Pancreas (tissue), 10 donors: Measurements from ENCODE around the gene NPLOC4. TPM values are rescaled to one million over a fixed set of nuclear protein-coding genes. Genes with fewer than 3 reads are reported as not detected.
A peak's percentile ranks its signal among the peaks of the same experiment; 100 is the strongest.

ENCODE experiments used
- ATAC-seq, 4 donors: fragments of 200-7000 bp; cut with Tn5 transposase; one replicate each; pipeline versions ENCODE4 v1.8.0 to v1.9.1; 2020; ENCODE audit warnings: mild to moderate bottlenecking in 4 of 4, moderate library complexity in 4 of 4
- DNase-seq, 6 donors: peaks; one replicate each; pipeline ENCODE4 v3.0.0-alpha.2; 2020
- FAIRE-seq: peaks from 2 replicates; lab custom pipeline; 2012; peaks lifted over from hg19 to GRCh38; lab: Jason Lieb, UNC
- H3K27ac ChIP-seq, 4 donors: fragments of 200-600 bp; sonication (generic); 1 replicate in 3 of 4; 2 replicates in 1 of 4; pipeline versions ENCODE4 v1.5.0 to v1.8.0; 2020
- H3K27me3 ChIP-seq, 4 donors: fragments of 200-600 bp; one replicate each; pipeline ENCODE4 v1.8.0; 2021
- H3K36me3 ChIP-seq, 3 donors: fragments of 200-600 bp; sonication (generic) in 1 of 3; one replicate each; pipeline versions ENCODE4 v1.5.0 to v1.8.0; 2020 to 2021
- H3K4me1 ChIP-seq, 3 donors: fragments of 200-600 bp; one replicate each; pipeline ENCODE4 v1.8.0; 2021
- H3K4me3 ChIP-seq, 4 donors: fragments of 200-600 bp; sonication (generic) in 2 of 4; one replicate each; pipeline versions ENCODE4 v1.5.0 to v1.8.0; 2020 to 2021
- H3K9me3 ChIP-seq, 4 donors: fragments of 200-600 bp; one replicate each; pipeline ENCODE4 v1.8.0; 2021
- CTCF ChIP-seq, 4 donors: fragments of 200-600 bp; sonication (generic) in 3 of 4; IDR thresholded peaks; one replicate each; pipeline versions ENCODE4 v1.5.0 to v1.8.0; 2021; ENCODE audit warnings: antibody characterized with exemption in 4 of 4
- WGBS, 2 donors: extraction: QIAGEN DNeasy Blood & Tissue Kit; methylation state at CpG; one replicate each; pipeline ENCODE4 v1.1.7; 2013; 5-methylcytosine and 5-hydroxymethylcytosine counted together
- intact Hi-C, 3 donors: fragments of 100-400 bp; cut with DNase I; formaldehyde crosslinking; loops; one replicate each; pipeline versions ENCODE4 v1.11.1 to v1.14.2; 2022
- polyA plus RNA-seq, 2 donors: library from polyadenylated mRNA; stranded (reverse); fragments of 200-250 nt; gene quantifications; one replicate each; pipeline ENCODE4 v1.2.3, GENCODE V29; 2013
- total RNA-seq, 6 donors: library from RNA; stranded (reverse); fragmentation: NEBNext Ultra II Directional in 4 of 6; extraction: Animal tissue kit (Norgen Biotek cat#: 25700) in 4 of 6; gene quantifications; one replicate each; pipeline versions ENCODE4 v1.2.1 to v1.2.4, GENCODE V29; 2021 to 2023
- donor health status: healthy with polysubstance abuse.
- donor health status: DM: no; HTN: no; CAD: no; lungs with moderate emphysema.
- donor health status: DM: no; HTN: no; CAD: no.
- donor health status: control.
- donor health status: control.
- donor health status: Bipolar disorder and iron deficiency.
- donor health status: DM: yes; HTN: yes; CAD: no.
- donor health status: DM: no; HTN: no; CAD: no.
- donor health status: DM: no; HTN: no; CAD: no.
- donor health status: DM: yes; HTN: yes; CAD: no.

The NPLOC4 gene
- total and polyA plus RNA-seq, 8 donors: 32.5 to 54.8 (median 35.3) TPM

GRCh38 chr17:81568416-81568815 lies 68.5 kb downstream of the NPLOC4 start:
- Histone ChIP-seq H3K4me1 (peaks cover 16 to 26% (median 17%) of the 10 kb centered on the region in 3 donors), H3K9me3 (no peaks in the 10 kb centered on the region), H3K4me3 (no peak overlapping the region), H3K27me3 (no peaks in the 10 kb centered on the region), H3K27ac (no peak overlapping the region), H3K36me3 (peaks cover 11 to 38% (median 20%) of the 10 kb centered on the region in 3 donors)
- intact Hi-C loops: no loop called here
- WGBS, 2 donors: 88 to 89% methylated on average over 10 of the region's 10 CpGs
- no peak for TF ChIP-seq CTCF (IDR thresholded peaks at IDR 0.05)
- no peak for ATAC-seq
- no peak for DNase-seq
- FAIRE-seq: no peak

DNA sequence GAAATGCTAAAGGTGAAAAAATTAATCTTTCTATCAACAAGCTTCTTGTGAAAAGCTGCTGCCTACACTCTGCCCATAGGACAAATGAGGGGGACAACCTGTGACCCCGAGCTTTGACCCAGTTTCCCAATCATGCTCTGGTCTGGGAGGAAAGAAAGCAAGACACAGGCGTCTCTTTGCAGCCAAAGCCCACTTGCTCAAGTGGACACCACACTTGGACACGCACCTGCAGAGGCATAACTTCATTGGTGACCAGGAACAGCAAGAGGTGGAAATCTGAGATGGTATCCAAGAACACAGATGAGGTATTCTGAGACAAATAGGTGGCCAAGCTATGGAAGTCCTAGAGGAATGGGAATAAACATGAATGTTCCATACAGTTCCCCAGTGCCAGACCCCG lies 69.7 kb downstream of the NPLOC4 start:
- Histone ChIP-seq H3K9me3 (no peaks in the 10 kb centered on the region), H3K4me1 (peaks cover 16 to 26% (median 17%) of the 10 kb centered on the region in 3 donors), H3K36me3 (peaks cover 11 to 38% (median 20%) of the 10 kb centered on the region in 3 donors), H3K27me3 (no peaks in the 10 kb centered on the region), H3K4me3 (peak overlapping the region in 1 of 4 donors; percentile 5), H3K27ac (peak overlapping the region in 3 of 4 donors; percentile 36 to 67 (median 54))
- TF ChIP-seq CTCF (IDR thresholded peaks at IDR 0.05): no peak
- ATAC-seq: no peak
- DNase-seq: peak in 1 of 6 donors; percentile 7
- FAIRE-seq: no peak
- intact Hi-C loops: no loop called here
- WGBS, 2 donors: 42 to 43% methylated on average over 4 of the region's 4 CpGs

DNA sequence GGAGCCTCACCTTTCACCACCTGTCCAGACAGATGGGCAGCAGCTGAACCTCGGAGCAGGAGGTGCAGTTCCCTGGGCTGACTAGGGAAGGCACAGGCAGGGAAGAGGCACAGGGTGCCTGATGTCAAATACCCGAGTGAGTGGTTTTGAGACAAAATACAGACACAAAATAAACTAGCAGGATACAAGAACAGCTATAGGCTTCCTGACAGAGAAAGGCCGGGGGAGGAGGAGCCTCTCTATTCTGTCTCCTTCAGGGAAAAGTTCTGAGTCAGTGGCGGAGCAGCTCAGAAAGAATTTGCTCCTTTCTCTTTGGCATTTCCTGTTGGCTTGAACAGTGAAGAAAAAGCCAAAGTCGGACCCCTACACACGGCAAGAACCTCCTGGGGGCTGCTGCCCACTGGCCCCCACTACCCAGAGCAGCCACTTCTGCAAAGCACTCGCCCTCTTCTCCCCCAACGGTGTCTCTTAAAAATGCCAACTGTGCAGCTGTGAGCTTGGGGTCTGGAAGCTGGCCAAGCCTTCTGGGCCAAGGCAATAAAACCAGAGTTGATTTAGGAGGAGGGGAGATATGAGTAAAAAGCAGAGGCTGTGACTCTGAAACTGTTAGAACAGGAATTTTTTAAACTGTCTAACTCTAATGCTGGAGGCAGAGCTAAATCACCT lies 70.3 kb downstream of the NPLOC4 start:
- peak overlapping the region; percentile 36 to 67 (median 48) for H3K27ac ChIP-seq
- DNase-seq: peak; percentile 75 to 94 (median 82)
- intact Hi-C loops: no loop called here
- H3K4me3 ChIP-seq: peak overlapping the region in 2 of 4 donors; percentile 5 to 16
- H3K36me3 ChIP-seq: peaks cover 11 to 38% (median 20%) of the 10 kb centered on the region in 3 donors
- FAIRE-seq: no peak
- ATAC-seq: peak; percentile 88 to 93 (median 90)
- H3K4me1 ChIP-seq: peaks cover 16 to 26% (median 17%) of the 10 kb centered on the region in 3 donors
- no peaks in the 10 kb centered on the region for H3K9me3 ChIP-seq
- no peak for TF ChIP-seq CTCF (IDR thresholded peaks at IDR 0.05)
- WGBS, 2 donors: 4 to 5% methylated on average over 8 of the region's 8 CpGs
- no peaks in the 10 kb centered on the region for H3K27me3 ChIP-seq

DNA sequence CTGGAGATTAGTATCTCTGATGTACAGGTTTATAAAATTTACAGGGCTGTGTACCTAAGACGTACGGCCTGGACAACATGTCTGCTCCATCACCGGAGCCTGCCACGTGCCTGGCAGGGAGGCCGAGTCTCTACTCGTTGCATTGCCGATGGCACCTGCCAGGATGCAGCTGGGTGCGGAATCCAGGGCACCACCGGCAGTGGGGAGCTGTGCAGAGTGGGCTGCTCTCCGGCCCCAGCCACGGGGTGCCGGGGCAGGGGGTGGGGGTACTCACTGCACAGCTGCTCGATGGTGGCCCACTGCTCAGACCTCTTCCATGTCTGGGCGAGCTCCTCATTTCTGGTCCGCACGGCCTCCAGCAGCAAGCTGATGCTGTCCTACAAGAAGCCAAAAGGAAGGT lies 71.7 kb downstream of the NPLOC4 start:
- H3K4me1 ChIP-seq: peaks cover 16 to 26% (median 17%) of the 10 kb centered on the region in 3 donors
- H3K27me3 ChIP-seq: no peaks in the 10 kb centered on the region
- H3K9me3 ChIP-seq: no peaks in the 10 kb centered on the region
- H3K4me3 ChIP-seq: no peak overlapping the region
- intact Hi-C loops: no loop called here
- DNase-seq (peak in 1 of 6 donors; percentile 53), ATAC-seq (no peak), FAIRE-seq (no peak)
- TF ChIP-seq CTCF (IDR thresholded peaks at IDR 0.05): no peak
- WGBS, 2 donors: 95 to 97% methylated on average over 16 of the region's 16 CpGs
- peaks cover 11 to 24% (median 11%) of the 10 kb centered on the region in 3 donors for H3K36me3 ChIP-seq
- H3K27ac ChIP-seq: no peak overlapping the region

GRCh38 chr17:81564778-81565177 lies 72.1 kb downstream of the NPLOC4 start:
- 95 to 98% methylated on average over 17 of the region's 17 CpGs for WGBS, 2 donors
- Histone ChIP-seq H3K9me3 (no peaks in the 10 kb centered on the region), H3K4me3 (no peak overlapping the region), H3K27ac (no peak overlapping the region), H3K27me3 (no peaks in the 10 kb centered on the region), H3K36me3 (peaks cover 11 to 20% (median 11%) of the 10 kb centered on the region in 3 donors), H3K4me1 (peaks cover 16 to 26% (median 17%) of the 10 kb centered on the region in 3 donors)
- FAIRE-seq (no peak), DNase-seq (peak in 1 of 6 donors; percentile 26), ATAC-seq (no peak)
- no peak for TF ChIP-seq CTCF (IDR thresholded peaks at IDR 0.05)
- intact Hi-C loops: no loop called here
